Measurements from ENCODE around the gene IRX3.

GRCh38 chr16:54335230-54335629 is 48.6 kb upstream of the IRX3 start:
- no peak for TF ChIP-seq CTCF (IDR thresholded peaks at IDR 0.05)
- TF ChIP-seq POLR2A (IDR thresholded peaks at IDR 0.05): no peak

All from Peyer's patch (tissue), 4 donors.